HepG2 (cell line): ENCODE results near the gene PDLIM5. TPM values are rescaled to one million over a fixed set of nuclear protein-coding genes. Genes with fewer than 3 reads are reported as not detected.

Experiments
- CBX5 ChIP-seq: sonication (generic); formaldehyde crosslinking; IDR thresholded peaks from 2 replicates; pipeline ENCODE4 v1.4.0; 2020; ENCODE audit warnings: missing genetic modification reagents, borderline replicate concordance
- DNMT3B ChIP-seq: conservative IDR thresholded peaks from 2 replicates; pipeline ENCODE4 v1.6.1; 2016; ENCODE audit warnings: missing biosample characterization, control low read depth
- EP300 ChIP-seq, 3 experiments: sonication (generic) in 1 of 3; formaldehyde crosslinking in 1 of 3; IDR thresholded peaks; 2 replicates each; pipeline versions ENCODE4 v1.5.1 to v1.6.1; 2011 to 2020; ENCODE audit warnings: low read depth in 2 of 3, low read length in 2 of 3, borderline replicate concordance in 1 of 3, improper control_type of control experiment in 1 of 3, mild to moderate bottlenecking in 1 of 3, missing genetic modification reagents in 1 of 3, moderate library complexity in 1 of 3
- FOXJ3 ChIP-seq: sonication (generic); formaldehyde crosslinking; IDR thresholded peaks from 2 replicates; pipeline ENCODE4 v1.4.0; 2020; ENCODE audit warnings: missing genetic modification reagents, mild to moderate bottlenecking, borderline replicate concordance
- FOXM1 ChIP-seq: sonication (generic); formaldehyde crosslinking; IDR thresholded peaks from 2 replicates; pipeline ENCODE4 v1.5.0; 2020; ENCODE audit warnings: missing genetic modification reagents
- GATAD2A ChIP-seq: IDR thresholded peaks from 2 replicates; pipeline ENCODE4 v1.6.1; 2016
- HIVEP1 ChIP-seq: sonication (generic); formaldehyde crosslinking; IDR thresholded peaks from 2 replicates; pipeline ENCODE4 v1.4.0; 2020; ENCODE audit warnings: mild to moderate bottlenecking, missing genetic modification reagents
- KLF16 ChIP-seq, 2 experiments: sonication (generic) in 1 of 2; formaldehyde crosslinking in 1 of 2; IDR thresholded peaks; 2 replicates each; pipeline versions ENCODE4 v1.6.1 to v1.8.0; 2016 to 2023; ENCODE audit warnings: missing genetic modification reagents in 2 of 2, missing compliant biosample characterization in 1 of 2
- MED1 ChIP-seq: sonication (generic); formaldehyde crosslinking; IDR thresholded peaks from 2 replicates; pipeline ENCODE4 v1.4.0; 2020; ENCODE audit warnings: missing genetic modification reagents
- MYNN ChIP-seq: sonication (generic); formaldehyde crosslinking; IDR thresholded peaks from 2 replicates; pipeline ENCODE4 v1.4.0; 2020; ENCODE audit warnings: mild to moderate bottlenecking, low read depth, missing genetic modification reagents
- PAXIP1 ChIP-seq: sonication (generic); formaldehyde crosslinking; conservative IDR thresholded peaks from 2 replicates; pipeline ENCODE4 v1.4.0; 2020; ENCODE audit warnings: mild to moderate bottlenecking, missing genetic modification reagents, moderate library complexity
- SCMH1 ChIP-seq: sonication (generic); formaldehyde crosslinking; IDR thresholded peaks from 2 replicates; pipeline ENCODE4 v1.9.0; 2021; ENCODE audit warnings: missing genetic modification reagents, mild to moderate bottlenecking, borderline replicate concordance
- SMARCE1 ChIP-seq: fragments of 450-650 bp; IDR thresholded peaks from 2 replicates; pipeline ENCODE4 v1.6.1; 2017; ENCODE audit warnings: borderline replicate concordance
- THAP11 ChIP-seq: IDR thresholded peaks from 2 replicates; pipeline ENCODE4 v1.6.1; 2016; ENCODE audit warnings: missing biosample characterization, missing genetic modification reagents
- ZNF12 ChIP-seq: sonication (generic); formaldehyde crosslinking; IDR thresholded peaks from 2 replicates; pipeline ENCODE4 v1.5.0; 2020; ENCODE audit warnings: missing genetic modification reagents
- ZNF264 ChIP-seq: sonication (generic); formaldehyde crosslinking; IDR thresholded peaks from 2 replicates; pipeline ENCODE4 v1.4.0; 2020; ENCODE audit warnings: missing genetic modification reagents
- ZNF496 ChIP-seq: sonication (generic); formaldehyde crosslinking; IDR thresholded peaks from 2 replicates; pipeline ENCODE4 v1.8.1; 2023; ENCODE audit warnings: mild to moderate bottlenecking, moderate library complexity, missing genetic modification reagents; ENCODE audit not compliant: insufficient replicate concordance
- ZNF709 ChIP-seq: sonication (generic); formaldehyde crosslinking; IDR thresholded peaks from 2 replicates; pipeline ENCODE4 v1.5.0; 2020; ENCODE audit warnings: mild to moderate bottlenecking, missing genetic modification reagents
- polyA plus RNA-seq, 8 experiments: library from polyadenylated mRNA; depleted of rRNA in 3 of 8; stranded (reverse) in 7 of 8; unstranded in 1 of 8; fragments of >200 nt; fragmentation: Illumina TruSeq in 4 of 8; extraction: Trizol in 4 of 8; gene quantifications; 2 replicates each; pipeline versions ENCODE4 v1.2.1 to v1.2.3, GENCODE V29; 2011 to 2016; ENCODE audit warnings: low read depth in 4 of 8, missing spikeins in 1 of 8, mixed read lengths in 1 of 8; ENCODE audit not compliant: insufficient read depth in 1 of 8
- total RNA-seq, 5 experiments: library from RNA; depleted of rRNA; stranded (reverse); fragments of >200 nt; fragmentation: Illumina TruSeq; extraction: Trizol; gene quantifications; 2 replicates each; pipeline ENCODE4 v1.2.3, GENCODE V29; 2016; ENCODE audit warnings: low read depth in 1 of 5
- TF ChIP-seq, protein P1 (sequence below): sonication (generic); formaldehyde crosslinking; IDR thresholded peaks from 2 replicates; pipeline ENCODE4 v1.4.0; 2020; ENCODE audit warnings: mild to moderate bottlenecking, missing genetic modification reagents
- TF ChIP-seq, protein P2 (sequence below): IDR thresholded peaks from 2 replicates; pipeline ENCODE4 v1.6.1; 2016; ENCODE audit warnings: mild to moderate bottlenecking
- TF ChIP-seq, protein P3 (sequence below): sonication (generic); formaldehyde crosslinking; IDR thresholded peaks from 2 replicates; pipeline ENCODE4 v1.8.0; 2022; ENCODE audit warnings: mild to moderate bottlenecking, missing genetic modification reagents, borderline replicate concordance

The PDLIM5 gene
- total and polyA plus RNA-seq, 2 of the 13 experiments (the other 11 are each of a cell fraction or from before 2014, with no cell fraction given) = 52.8 to 119 TPM

DNA sequence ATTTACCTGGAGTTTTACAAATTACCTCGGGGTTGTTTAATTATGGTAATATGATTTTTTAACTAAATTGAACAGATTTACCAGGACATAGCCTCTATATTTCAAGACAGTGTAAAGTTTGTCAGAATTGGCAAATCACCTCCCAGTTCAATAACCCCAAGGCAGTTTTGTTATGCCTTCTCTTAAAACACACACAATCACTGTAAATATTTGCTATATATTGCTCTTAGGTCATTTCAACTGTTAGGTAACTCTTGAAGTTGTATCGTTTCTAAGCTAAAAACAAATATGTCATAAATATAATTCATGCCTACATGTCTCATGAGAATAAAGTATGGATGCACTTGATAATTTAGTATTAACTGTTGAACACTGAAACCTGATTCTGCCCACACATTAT, 24.1 kb downstream of the PDLIM5 start (continued):
- no peak for TF ChIP-seq MYNN (CRISPR knock-in tag)
- TF ChIP-seq ZNF264 (CRISPR knock-in tag) = no peak
- TF ChIP-seq FOXJ3 = peak; percentile 74; the same call in 1 of the 2 replicates
- TF ChIP-seq, protein P1, sequence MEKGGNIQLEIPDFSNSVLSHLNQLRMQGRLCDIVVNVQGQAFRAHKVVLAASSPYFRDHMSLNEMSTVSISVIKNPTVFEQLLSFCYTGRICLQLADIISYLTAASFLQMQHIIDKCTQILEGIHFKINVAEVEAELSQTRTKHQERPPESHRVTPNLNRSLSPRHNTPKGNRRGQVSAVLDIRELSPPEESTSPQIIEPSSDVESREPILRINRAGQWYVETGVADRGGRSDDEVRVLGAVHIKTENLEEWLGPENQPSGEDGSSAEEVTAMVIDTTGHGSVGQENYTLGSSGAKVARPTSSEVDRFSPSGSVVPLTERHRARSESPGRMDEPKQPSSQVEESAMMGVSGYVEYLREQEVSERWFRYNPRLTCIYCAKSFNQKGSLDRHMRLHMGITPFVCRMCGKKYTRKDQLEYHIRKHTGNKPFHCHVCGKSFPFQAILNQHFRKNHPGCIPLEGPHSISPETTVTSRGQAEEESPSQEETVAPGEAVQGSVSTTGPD (CRISPR knock-in tag) = no peak
- peak; percentile 63 for TF ChIP-seq PAXIP1
- no peak for TF ChIP-seq FOXM1 (CRISPR knock-in tag)
- peak; percentile 47; the same call in 1 of the 2 replicates for TF ChIP-seq MED1
- TF ChIP-seq, protein P2, sequence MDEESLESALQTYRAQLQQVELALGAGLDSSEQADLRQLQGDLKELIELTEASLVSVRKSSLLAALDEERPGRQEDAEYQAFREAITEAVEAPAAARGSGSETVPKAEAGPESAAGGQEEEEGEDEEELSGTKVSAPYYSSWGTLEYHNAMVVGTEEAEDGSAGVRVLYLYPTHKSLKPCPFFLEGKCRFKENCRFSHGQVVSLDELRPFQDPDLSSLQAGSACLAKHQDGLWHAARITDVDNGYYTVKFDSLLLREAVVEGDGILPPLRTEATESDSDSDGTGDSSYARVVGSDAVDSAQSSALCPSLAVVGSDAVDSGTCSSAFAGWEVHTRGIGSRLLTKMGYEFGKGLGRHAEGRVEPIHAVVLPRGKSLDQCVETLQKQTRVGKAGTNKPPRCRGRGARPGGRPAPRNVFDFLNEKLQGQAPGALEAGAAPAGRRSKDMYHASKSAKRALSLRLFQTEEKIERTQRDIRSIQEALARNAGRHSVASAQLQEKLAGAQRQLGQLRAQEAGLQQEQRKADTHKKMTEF (CRISPR knock-in tag) = peak; percentile 58; the same call in 1 of the 2 replicates
- TF ChIP-seq DNMT3B (CRISPR knock-in tag) = no peak
- no peak for TF ChIP-seq ZNF496 (CRISPR knock-in tag)
- TF ChIP-seq HIVEP1 (CRISPR knock-in tag) = no peak
- peak; percentile 84 for TF ChIP-seq ZNF12 (CRISPR knock-in tag)
- TF ChIP-seq SMARCE1 = no peak
- TF ChIP-seq CBX5 (CRISPR knock-in tag) = no peak
- TF ChIP-seq SCMH1 (CRISPR knock-in tag) = no peak
- no peak; a peak in 1 of 4 replicates for TF ChIP-seq KLF16 (CRISPR knock-in tag; IDR thresholded peaks at IDR 0.05)
- peak in 1 of 2 experiments; percentile 78; a peak in 2 of 4 replicates for TF ChIP-seq EP300 (IDR thresholded peaks at IDR 0.05; ENCODE audit: low read depth in 2 of 2, low read length in 2 of 2)
- no peak for TF ChIP-seq EP300 (CRISPR knock-in tag; IDR thresholded peaks at IDR 0.05; ENCODE audit: borderline replicate concordance)
- TF ChIP-seq THAP11 (CRISPR knock-in tag) = peak; percentile 35; the same call in 1 of the 2 replicates
- TF ChIP-seq, protein P3, sequence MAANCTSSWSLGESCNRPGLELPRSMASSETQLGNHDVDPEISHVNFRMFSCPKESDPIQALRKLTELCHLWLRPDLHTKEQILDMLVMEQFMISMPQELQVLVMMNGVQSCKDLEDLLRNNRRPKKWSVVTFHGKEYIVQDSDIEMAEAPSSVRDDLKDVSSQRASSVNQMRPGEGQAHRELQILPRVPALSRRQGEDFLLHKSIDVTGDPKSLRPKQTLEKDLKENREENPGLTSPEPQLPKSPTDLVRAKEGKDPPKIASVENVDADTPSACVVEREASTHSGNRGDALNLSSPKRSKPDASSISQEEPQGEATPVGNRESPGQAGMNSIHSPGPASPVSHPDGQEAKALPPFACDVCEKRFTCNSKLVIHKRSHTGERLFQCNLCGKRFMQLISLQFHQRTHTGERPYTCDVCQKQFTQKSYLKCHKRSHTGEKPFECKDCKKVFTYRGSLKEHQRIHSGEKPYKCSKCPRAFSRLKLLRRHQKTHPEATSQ = no peak
- peak; percentile 90 for TF ChIP-seq GATAD2A (CRISPR knock-in tag)
- no peak for TF ChIP-seq ZNF709 (CRISPR knock-in tag)
